Stomach (tissue), 4 donors: ENCODE measurements around the gene RBM8A.

Experiments
- CTCF ChIP-seq, 7 experiments: fragments of 450-650 bp in 4 of 7; fragments of 200-600 bp in 3 of 7; sonication (generic) in 3 of 7; IDR thresholded peaks; one replicate each; pipeline ENCODE4 v1.5.1; 2016 to 2019; ENCODE audit warnings: antibody characterized with exemption in 7 of 7, control low read depth in 2 of 7, mild to moderate bottlenecking in 1 of 7
- EP300 ChIP-seq: sonication (generic); formaldehyde crosslinking; IDR thresholded peaks from one replicate; pipeline ENCODE4 v1.6.1; 2017; ENCODE audit warnings: antibody characterized with exemption
- POLR2A ChIP-seq, 4 donors: fragments of 450-650 bp; IDR thresholded peaks; one replicate each; pipeline ENCODE4 v1.6.1; 2016; ENCODE audit warnings: antibody characterized with exemption in 4 of 4, control low read depth in 2 of 4, mild to moderate bottlenecking in 1 of 4, moderate library complexity in 1 of 4
- POLR2AphosphoS5 ChIP-seq, 3 donors: sonication (generic); formaldehyde crosslinking; IDR thresholded peaks; one replicate each; pipeline ENCODE4 v1.6.1; 2016; ENCODE audit warnings: antibody characterized with exemption in 3 of 3

GRCh38 chr1:145953861-145954260 is 26.6 kb upstream of the RBM8A start:
- TF ChIP-seq CTCF (IDR thresholded peaks at IDR 0.05): no peak
- TF ChIP-seq POLR2AphosphoS5 (IDR thresholded peaks at IDR 0.05): no peak
- no peak for TF ChIP-seq POLR2A (IDR thresholded peaks at IDR 0.05)
- no peak for TF ChIP-seq EP300
